Measurements from ENCODE around the gene TMEM129. TPM values are rescaled to one million over a fixed set of nuclear protein-coding genes. Genes with fewer than 3 reads are reported as not detected.

The TMEM129 gene
- total RNA-seq, 1 experiment from 2014 or later, result 54.9 TPM

- ChIA-PET CTCF (interaction anchor here (0.6 to 2.9 kb wide), 18 partner anchors 12 to 88 kb away, joined by 3 to 21 read pairs (median 4); partner anchors contain the start of genes FGFR3, TACC3 and TMEM129), POLR2A (no interaction called here)
- H3K27me3 Mint-ChIP-seq (ENCODE audit: low read depth), result no peaks in the 10 kb centered on the region; the same call in 1 of the 2 replicates
- peaks cover 39% of the 10 kb centered on the region for H3K36me3 Mint-ChIP-seq
- H3K27ac Mint-ChIP-seq, result no peak overlapping the region
- H3K9me3 Mint-ChIP-seq, result no peaks in the 10 kb centered on the region
- no peak for ATAC-seq
- no peak for TF ChIP-seq ATF3 (CRISPR knock-in tag; conservative IDR thresholded peaks at IDR 0.05)
- no peaks in the 10 kb centered on the region for H3K4me1 Mint-ChIP-seq
- no peak for DNase-seq (ENCODE audit: low spot score)
- H3K4me3 Mint-ChIP-seq, result no peak overlapping the region
These were observed 24.0 kb upstream of the TMEM129 start for GRCh38 chr4:1745165-1745564.

GRCh38 chr4:1744552-1744951, 23.4 kb upstream of the TMEM129 start:
- Mint-ChIP-seq H3K4me1 (no peaks in the 10 kb centered on the region), H3K27ac (0 out of 2 replicates have a peak overlapping the region, but pooled peaks have one; percentile 45), H3K36me3 (peaks cover 39% of the 10 kb centered on the region), H3K27me3 (ENCODE audit: low read depth) (no peaks in the 10 kb centered on the region; the same call in 1 of the 2 replicates), H3K9me3 (no peaks in the 10 kb centered on the region), H3K4me3 (no peak overlapping the region)
- TF ChIP-seq RORB (CRISPR knock-in tag; IDR thresholded peaks at IDR 0.05), result no peak
- TF ChIP-seq ZBTB43 (CRISPR knock-in tag; IDR thresholded peaks at IDR 0.05), result no peak
- TF ChIP-seq CREB1 (CRISPR knock-in tag; IDR thresholded peaks at IDR 0.05), result no peak
- TF ChIP-seq ATF2 (CRISPR knock-in tag; IDR thresholded peaks at IDR 0.05; ENCODE audit: borderline replicate concordance, low read depth), result no peak
- TF ChIP-seq CBFB (CRISPR knock-in tag; IDR thresholded peaks at IDR 0.05; ENCODE audit: low read depth), result no peak
- TF ChIP-seq ELF4 (CRISPR knock-in tag; IDR thresholded peaks at IDR 0.05; ENCODE audit: low read depth), result no peak
- no peak for TF ChIP-seq ZNF425 (CRISPR knock-in tag; conservative IDR thresholded peaks at IDR 0.05)
- POLR2A ChIA-PET, result interaction anchor here (0.7 to 0.9 kb wide), 2 partner anchors 33 kb away, joined by 3 read pairs; partner anchors contain the start of gene SLBP
- ATAC-seq (no peak), DNase-seq (ENCODE audit: low spot score) (no peak)
- CTCF ChIA-PET, result interaction anchor here (0.6 to 2.9 kb wide), 10 partner anchors 10 to 66 kb away, joined by 3 to 21 read pairs (median 5); no protein-coding TSS in a partner anchor

GRCh38 chr4:1743975-1744374, 22.9 kb upstream of the TMEM129 start:
- TF ChIP-seq RORB (CRISPR knock-in tag; IDR thresholded peaks at IDR 0.05) (no peak), NR1H2 (CRISPR knock-in tag; IDR thresholded peaks at IDR 0.05) (no peak)
- no peaks in the 10 kb centered on the region; the same call in 1 of the 2 replicates for H3K27me3 Mint-ChIP-seq (ENCODE audit: low read depth)
- DNase-seq (ENCODE audit: low spot score) (no peak), ATAC-seq (no peak)
- H3K4me3 Mint-ChIP-seq, result no peak overlapping the region
- no peaks in the 10 kb centered on the region for H3K4me1 Mint-ChIP-seq
- H3K36me3 Mint-ChIP-seq, result peaks cover 44% of the 10 kb centered on the region
- CTCF ChIA-PET, result interaction anchor here (0.9 to 2.9 kb wide), 6 partner anchors 10 to 67 kb away, joined by 3 to 21 read pairs (median 4); no protein-coding TSS in a partner anchor
- H3K9me3 Mint-ChIP-seq, result peaks cover under 1% of the 10 kb centered on the region; the same call in 1 of the 2 replicates
- POLR2A ChIA-PET, result interaction anchor here (0.7 to 0.9 kb wide), 2 partner anchors 32 to 34 kb away, joined by 3 read pairs; partner anchors contain the start of gene SLBP
- no peak overlapping the region for H3K27ac Mint-ChIP-seq

GRCh38 chr4:1743551-1743950, 22.4 kb upstream of the TMEM129 start:
- Mint-ChIP-seq H3K4me1 (no peaks in the 10 kb centered on the region), H3K36me3 (peaks cover 49% of the 10 kb centered on the region), H3K27ac (peak overlapping the region; percentile 87; the same call in 1 of the 2 replicates), H3K9me3 (peaks cover 5% of the 10 kb centered on the region), H3K4me3 (no peak overlapping the region), H3K27me3 (ENCODE audit: low read depth) (no peaks in the 10 kb centered on the region; the same call in 1 of the 2 replicates)
- CTCF ChIA-PET, result interaction anchor here (1.0 to 2.9 kb wide), 3 partner anchors 17 to 67 kb away, joined by 3 to 21 read pairs (median 5); no protein-coding TSS in a partner anchor
- no peak for ATAC-seq
- POLR2A ChIA-PET, result interaction anchor here (0.9 kb wide), 1 partner anchor 34 kb away, joined by 3 read pairs; no protein-coding TSS in a partner anchor
- TF ChIP-seq SP1 (CRISPR knock-in tag; conservative IDR thresholded peaks at IDR 0.05) (no peak), ZBTB43 (CRISPR knock-in tag; IDR thresholded peaks at IDR 0.05) (no peak), TP53 (CRISPR knock-in tag; IDR thresholded peaks at IDR 0.05) (no peak), ZNF281 (CRISPR knock-in tag; IDR thresholded peaks at IDR 0.05) (no peak), TEAD1 (CRISPR knock-in tag; IDR thresholded peaks at IDR 0.05) (no peak), TCF7 (CRISPR knock-in tag; IDR thresholded peaks at IDR 0.05; ENCODE audit: low read depth) (no peak), ATF3 (CRISPR knock-in tag; conservative IDR thresholded peaks at IDR 0.05) (no peak), GABPB1 (CRISPR knock-in tag; IDR thresholded peaks at IDR 0.05) (no peak), ERG (CRISPR knock-in tag; IDR thresholded peaks at IDR 0.05) (no peak)
- DNase-seq (ENCODE audit: low spot score), result no peak
